GM18520 (cell line): Measurements from ENCODE around the gene CCDC13.
"Not testable (repeated sequence)": the region's sequence is repeated elsewhere in the genome, so short reads cannot be mapped to it uniquely, and the experiment has no call there.

Source experiments
- ATAC-seq: cut with Tn5 transposase; IDR thresholded peaks from one replicate; pipeline ENCODE4 v1.9.1; 2021; ENCODE audit not compliant: unreplicated experiment

The CCDC13 gene

GRCh38 chr3:42772670-42773408 lies at the start of gene CCDC13:
Gene CCDC13, minus strand, starts transcription at chr3:42773253. Its CDS starts 14,908 bp downstream, at chr3:42758345.
- peak; percentile 97 for ATAC-seq

GRCh38 chr3:42822828-42823227 lies 49.8 kb upstream of the CCDC13 start:
- ATAC-seq: no peak

GRCh38 chr3:42820746-42821051 lies 47.6 kb upstream of the CCDC13 start:
- no peak for ATAC-seq

- no peak for ATAC-seq
Measured at GRCh38 chr3:42819351-42819965, 46.4 kb upstream of the CCDC13 start.

- ATAC-seq: no peak
Measured at GRCh38 chr3:42815826-42816225, 42.8 kb upstream of the CCDC13 start.

- no peak for ATAC-seq
Measured at GRCh38 chr3:42814914-42815507, 42.0 kb upstream of the CCDC13 start.

- ATAC-seq: no peak
Measured at GRCh38 chr3:42814246-42814645, 41.2 kb upstream of the CCDC13 start.

GRCh38 chr3:42811118-42811883 lies 38.2 kb upstream of the CCDC13 start:
- ATAC-seq: not testable (repeated sequence)

GRCh38 chr3:42810706-42811105 lies 37.7 kb upstream of the CCDC13 start:
- ATAC-seq: not testable (repeated sequence)

- ATAC-seq: no peak
Measured at GRCh38 chr3:42809202-42809601, 36.1 kb upstream of the CCDC13 start, which contains the start of gene ACKR2. Gene ACKR2, plus strand, starts transcription at chr3:42809445. Its CDS starts 55,058 bp downstream, at chr3:42864503.

- ATAC-seq: no peak
Measured at GRCh38 chr3:42807929-42808328, 34.9 kb upstream of the CCDC13 start.

GRCh38 chr3:42805141-42805821 lies 32.2 kb upstream of the CCDC13 start:
- ATAC-seq: no peak

GRCh38 chr3:42804831-42805132 lies 31.7 kb upstream of the CCDC13 start:
- no peak for ATAC-seq

- ATAC-seq: peak; percentile 98
Measured at GRCh38 chr3:42804106-42804830, 31.2 kb upstream of the CCDC13 start, which contains the start of gene HIGD1A. Gene HIGD1A, minus strand, starts transcription at chr3:42804490. Its CDS starts 10,237 bp downstream, at chr3:42794253.

- ATAC-seq: no peak
Measured at GRCh38 chr3:42803414-42804105, 30.5 kb upstream of the CCDC13 start.

- ATAC-seq: no peak
Measured at GRCh38 chr3:42802876-42803413, 29.9 kb upstream of the CCDC13 start.

GRCh38 chr3:42801784-42802183 lies 28.7 kb upstream of the CCDC13 start:
- ATAC-seq: no peak

- ATAC-seq: no peak
Measured at GRCh38 chr3:42801048-42801620, 28.1 kb upstream of the CCDC13 start.

- ATAC-seq: no peak
Measured at GRCh38 chr3:42800251-42800650, 27.2 kb upstream of the CCDC13 start.
